HepG2 (cell line): Measurements from ENCODE around the gene SMIM14. TPM values are rescaled to one million over a fixed set of nuclear protein-coding genes. Genes with fewer than 3 reads are reported as not detected.
A peak's percentile ranks its signal among the peaks of the same experiment; 100 is the strongest.

Experiments
- BCL6 ChIP-seq: IDR thresholded peaks from 2 replicates; pipeline ENCODE4 v1.6.1; 2016; ENCODE audit warnings: missing genetic modification reagents, missing compliant biosample characterization
- CEBPB ChIP-seq: IDR thresholded peaks from 2 replicates; pipeline ENCODE4 v1.6.1; 2011; ENCODE audit warnings: low read depth, low read length, improper control_type of control experiment, borderline replicate concordance
- KDM3A ChIP-seq: IDR thresholded peaks from 2 replicates; pipeline ENCODE4 v1.6.1; 2018; ENCODE audit warnings: low read depth, missing compliant biosample characterization
- KDM6A ChIP-seq: IDR thresholded peaks from 2 replicates; pipeline ENCODE4 v1.6.1; 2016; ENCODE audit warnings: low read depth
- MIXL1 ChIP-seq: IDR thresholded peaks from 2 replicates; pipeline ENCODE4 v1.6.1; 2016
- MXD4 ChIP-seq: IDR thresholded peaks from 2 replicates; pipeline ENCODE4 v1.6.1; 2016; ENCODE audit warnings: mild to moderate bottlenecking, missing biosample characterization, missing genetic modification reagents
- NR2C2 ChIP-seq: sonication (generic); formaldehyde crosslinking; IDR thresholded peaks from 2 replicates; pipeline ENCODE4 v1.4.0; 2020; ENCODE audit warnings: missing genetic modification reagents, mild to moderate bottlenecking, moderate library complexity, borderline replicate concordance
- PAXIP1 ChIP-seq: sonication (generic); formaldehyde crosslinking; conservative IDR thresholded peaks from 2 replicates; pipeline ENCODE4 v1.4.0; 2020; ENCODE audit warnings: mild to moderate bottlenecking, missing genetic modification reagents, moderate library complexity
- PHF21A ChIP-seq: sonication (generic); formaldehyde crosslinking; IDR thresholded peaks from 2 replicates; pipeline ENCODE4 v1.5.0; 2020; ENCODE audit warnings: mild to moderate bottlenecking, missing genetic modification reagents
- RNF2 ChIP-seq: fragments of 450-650 bp; conservative IDR thresholded peaks from 2 replicates; pipeline ENCODE4 v1.6.1; 2016; ENCODE audit warnings: low read depth
- SAP130 ChIP-seq: IDR thresholded peaks from 2 replicates; pipeline ENCODE4 v1.6.1; 2016; ENCODE audit warnings: low read depth
- TBX2 ChIP-seq: sonication (generic); formaldehyde crosslinking; IDR thresholded peaks from 2 replicates; pipeline ENCODE4 v1.5.0; 2020; ENCODE audit warnings: missing genetic modification reagents, mild to moderate bottlenecking, borderline replicate concordance
- ZNF121 ChIP-seq: sonication (generic); formaldehyde crosslinking; IDR thresholded peaks from 2 replicates; pipeline ENCODE4 v1.5.0; 2020; ENCODE audit warnings: mild to moderate bottlenecking, missing genetic modification reagents
- ZNF629 ChIP-seq: sonication (generic); formaldehyde crosslinking; conservative IDR thresholded peaks from 2 replicates; pipeline ENCODE4 v1.5.0; 2020; ENCODE audit warnings: missing genetic modification reagents
- ZNF644 ChIP-seq: IDR thresholded peaks from 2 replicates; pipeline ENCODE4 v1.6.1; 2016; ENCODE audit warnings: low read depth
- ZNF772 ChIP-seq: sonication (generic); formaldehyde crosslinking; IDR thresholded peaks from 2 replicates; pipeline ENCODE4 v1.5.0; 2020; ENCODE audit warnings: mild to moderate bottlenecking, missing genetic modification reagents
- polyA plus RNA-seq, 8 experiments: library from polyadenylated mRNA; depleted of rRNA in 3 of 8; stranded (reverse) in 7 of 8; unstranded in 1 of 8; fragments of >200 nt; fragmentation: Illumina TruSeq in 4 of 8; extraction: Trizol in 4 of 8; gene quantifications; 2 replicates each; pipeline versions ENCODE4 v1.2.1 to v1.2.3, GENCODE V29; 2011 to 2016; ENCODE audit warnings: low read depth in 4 of 8, missing spikeins in 1 of 8, mixed read lengths in 1 of 8; ENCODE audit not compliant: insufficient read depth in 1 of 8
- total RNA-seq, 5 experiments: library from RNA; depleted of rRNA; stranded (reverse); fragments of >200 nt; fragmentation: Illumina TruSeq; extraction: Trizol; gene quantifications; 2 replicates each; pipeline ENCODE4 v1.2.3, GENCODE V29; 2016; ENCODE audit warnings: low read depth in 1 of 5
- TF ChIP-seq, protein P1 (sequence below): sonication (generic); formaldehyde crosslinking; IDR thresholded peaks from 2 replicates; pipeline ENCODE4 v1.4.0; 2020; ENCODE audit warnings: missing genetic modification reagents
- TF ChIP-seq, protein P2 (sequence below): sonication (generic); formaldehyde crosslinking; IDR thresholded peaks from 2 replicates; pipeline ENCODE4 v1.5.1; 2020; ENCODE audit warnings: mild to moderate bottlenecking, missing genetic modification reagents, borderline replicate concordance
- TF ChIP-seq, protein P3 (sequence below): sonication (generic); formaldehyde crosslinking; IDR thresholded peaks from 2 replicates; pipeline ENCODE4 v1.9.0; 2022; ENCODE audit warnings: low read depth, missing genetic modification reagents

The SMIM14 gene
- total and polyA plus RNA-seq, 2 of the 13 experiments (the other 11 are each of a cell fraction or from before 2014, with no cell fraction given) = 16.3 to 28.1 TPM

DNA sequence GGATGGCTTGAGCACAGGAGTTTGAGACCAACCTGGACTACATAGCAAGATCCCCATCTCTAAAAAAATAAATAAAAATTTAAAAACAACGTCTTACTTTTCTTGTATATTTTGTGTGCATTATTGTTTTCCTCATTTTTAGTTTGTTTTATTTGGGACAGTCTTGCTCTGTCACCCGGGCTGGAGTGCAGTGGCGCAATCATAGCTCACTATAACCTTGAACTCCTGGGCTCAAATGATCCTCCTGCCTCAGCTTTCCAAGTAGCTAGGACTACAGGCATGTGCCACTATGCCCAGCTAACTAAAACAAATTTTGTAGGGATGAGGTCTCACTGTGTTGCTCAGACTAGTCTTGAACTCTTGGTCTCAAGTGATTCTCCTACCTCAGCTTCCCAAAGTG lies 9.5 kb upstream of the SMIM14 start (continued):
- TF ChIP-seq PAXIP1 (CRISPR knock-in tag) (peak; percentile 68), RNF2 (no peak), NR2C2 (CRISPR knock-in tag) (peak; percentile 49; the same call in 1 of the 2 replicates), ZNF644 (peak; percentile 40; the same call in 1 of the 2 replicates), PHF21A (CRISPR knock-in tag) (0 out of 2 replicates have a peak, but pooled peaks have one; percentile 33), MIXL1 (CRISPR knock-in tag) (0 out of 2 replicates have a peak, but pooled peaks have one; percentile 22), TBX2 (CRISPR knock-in tag) (no peak), ZNF772 (CRISPR knock-in tag) (no peak), ZNF629 (CRISPR knock-in tag) (peak; percentile 47; the same call in 1 of the 2 replicates), KDM6A (CRISPR knock-in tag) (peak; percentile 40; the same call in 1 of the 2 replicates), ZNF121 (CRISPR knock-in tag) (peak; percentile 67), KDM3A (CRISPR knock-in tag) (no peak), BCL6 (CRISPR knock-in tag) (peak; percentile 51), CEBPB (peak; percentile 84), MXD4 (CRISPR knock-in tag) (no peak), SAP130 (CRISPR knock-in tag) (peak; percentile 33)
- TF ChIP-seq, protein P1, sequence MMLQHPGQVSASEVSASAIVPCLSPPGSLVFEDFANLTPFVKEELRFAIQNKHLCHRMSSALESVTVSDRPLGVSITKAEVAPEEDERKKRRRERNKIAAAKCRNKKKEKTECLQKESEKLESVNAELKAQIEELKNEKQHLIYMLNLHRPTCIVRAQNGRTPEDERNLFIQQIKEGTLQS (CRISPR knock-in tag) = no peak
- TF ChIP-seq, protein P2, sequence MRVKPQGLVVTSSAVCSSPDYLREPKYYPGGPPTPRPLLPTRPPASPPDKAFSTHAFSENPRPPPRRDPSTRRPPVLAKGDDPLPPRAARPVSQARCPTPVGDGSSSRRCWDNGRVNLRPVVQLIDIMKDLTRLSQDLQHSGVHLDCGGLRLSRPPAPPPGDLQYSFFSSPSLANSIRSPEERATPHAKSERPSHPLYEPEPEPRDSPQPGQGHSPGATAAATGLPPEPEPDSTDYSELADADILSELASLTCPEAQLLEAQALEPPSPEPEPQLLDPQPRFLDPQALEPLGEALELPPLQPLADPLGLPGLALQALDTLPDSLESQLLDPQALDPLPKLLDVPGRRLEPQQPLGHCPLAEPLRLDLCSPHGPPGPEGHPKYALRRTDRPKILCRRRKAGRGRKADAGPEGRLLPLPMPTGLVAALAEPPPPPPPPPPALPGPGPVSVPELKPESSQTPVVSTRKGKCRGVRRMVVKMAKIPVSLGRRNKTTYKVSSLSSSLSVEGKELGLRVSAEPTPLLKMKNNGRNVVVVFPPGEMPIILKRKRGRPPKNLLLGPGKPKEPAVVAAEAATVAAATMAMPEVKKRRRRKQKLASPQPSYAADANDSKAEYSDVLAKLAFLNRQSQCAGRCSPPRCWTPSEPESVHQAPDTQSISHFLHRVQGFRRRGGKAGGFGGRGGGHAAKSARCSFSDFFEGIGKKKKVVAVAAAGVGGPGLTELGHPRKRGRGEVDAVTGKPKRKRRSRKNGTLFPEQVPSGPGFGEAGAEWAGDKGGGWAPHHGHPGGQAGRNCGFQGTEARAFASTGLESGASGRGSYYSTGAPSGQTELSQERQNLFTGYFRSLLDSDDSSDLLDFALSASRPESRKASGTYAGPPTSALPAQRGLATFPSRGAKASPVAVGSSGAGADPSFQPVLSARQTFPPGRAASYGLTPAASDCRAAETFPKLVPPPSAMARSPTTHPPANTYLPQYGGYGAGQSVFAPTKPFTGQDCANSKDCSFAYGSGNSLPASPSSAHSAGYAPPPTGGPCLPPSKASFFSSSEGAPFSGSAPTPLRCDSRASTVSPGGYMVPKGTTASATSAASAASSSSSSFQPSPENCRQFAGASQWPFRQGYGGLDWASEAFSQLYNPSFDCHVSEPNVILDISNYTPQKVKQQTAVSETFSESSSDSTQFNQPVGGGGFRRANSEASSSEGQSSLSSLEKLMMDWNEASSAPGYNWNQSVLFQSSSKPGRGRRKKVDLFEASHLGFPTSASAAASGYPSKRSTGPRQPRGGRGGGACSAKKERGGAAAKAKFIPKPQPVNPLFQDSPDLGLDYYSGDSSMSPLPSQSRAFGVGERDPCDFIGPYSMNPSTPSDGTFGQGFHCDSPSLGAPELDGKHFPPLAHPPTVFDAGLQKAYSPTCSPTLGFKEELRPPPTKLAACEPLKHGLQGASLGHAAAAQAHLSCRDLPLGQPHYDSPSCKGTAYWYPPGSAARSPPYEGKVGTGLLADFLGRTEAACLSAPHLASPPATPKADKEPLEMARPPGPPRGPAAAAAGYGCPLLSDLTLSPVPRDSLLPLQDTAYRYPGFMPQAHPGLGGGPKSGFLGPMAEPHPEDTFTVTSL = peak; percentile 60; the same call in 1 of the 2 replicates
- TF ChIP-seq, protein P3, sequence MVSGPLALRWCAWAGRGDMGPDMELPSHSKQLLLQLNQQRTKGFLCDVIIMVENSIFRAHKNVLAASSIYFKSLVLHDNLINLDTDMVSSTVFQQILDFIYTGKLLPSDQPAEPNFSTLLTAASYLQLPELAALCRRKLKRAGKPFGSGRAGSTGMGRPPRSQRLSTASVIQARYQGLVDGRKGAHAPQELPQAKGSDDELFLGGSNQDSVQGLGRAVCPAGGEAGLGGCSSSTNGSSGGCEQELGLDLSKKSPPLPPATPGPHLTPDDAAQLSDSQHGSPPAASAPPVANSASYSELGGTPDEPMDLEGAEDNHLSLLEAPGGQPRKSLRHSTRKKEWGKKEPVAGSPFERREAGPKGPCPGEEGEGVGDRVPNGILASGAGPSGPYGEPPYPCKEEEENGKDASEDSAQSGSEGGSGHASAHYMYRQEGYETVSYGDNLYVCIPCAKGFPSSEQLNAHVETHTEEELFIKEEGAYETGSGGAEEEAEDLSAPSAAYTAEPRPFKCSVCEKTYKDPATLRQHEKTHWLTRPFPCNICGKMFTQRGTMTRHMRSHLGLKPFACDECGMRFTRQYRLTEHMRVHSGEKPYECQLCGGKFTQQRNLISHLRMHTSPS (CRISPR knock-in tag) = peak; percentile 65
